ENCODE results near the gene PARD3.

Gene PARD3

GRCh38 chr10:34347131-34347530 lies 468.0 kb downstream of the PARD3 start:
- TF ChIP-seq CTCF (conservative IDR thresholded peaks at IDR 0.05; ENCODE audit: low read length), result no peak
- no peak for TF ChIP-seq EZH2phosphoT487 (IDR thresholded peaks at IDR 0.05; ENCODE audit: borderline replicate concordance)
- H3K79me2 ChIP-seq (ENCODE audit: insufficient read depth, low read length), result no peaks in the 10 kb centered on the region

GRCh38 chr10:34346516-34347100 lies 468.5 kb downstream of the PARD3 start:
- H3K9ac ChIP-seq (ENCODE audit: low read depth, low read length, poor library complexity, severe bottlenecking), result no peak overlapping the region
- no peaks in the 10 kb centered on the region for H3K9me2 ChIP-seq (replicated peaks; ENCODE audit: low read depth, low read length)
- no peaks in the 10 kb centered on the region for H4K20me1 ChIP-seq (ENCODE audit: insufficient read depth, low read length, poor library complexity, severe bottlenecking)
- H3K27me3 ChIP-seq (ENCODE audit: insufficient read depth, low read length, poor library complexity, severe bottlenecking), result no peaks in the 10 kb centered on the region
- peaks cover 33% of the 10 kb centered on the region for H3K4me1 ChIP-seq (ENCODE audit: insufficient read depth, low read length, poor library complexity, severe bottlenecking)
- no peaks in the 10 kb centered on the region for H3K79me2 ChIP-seq (ENCODE audit: insufficient read depth, low read length)
- no peak overlapping the region for H2AFZ ChIP-seq (ENCODE audit: low read length)
- H3K36me3 ChIP-seq (ENCODE audit: insufficient read depth, low read length), result no peaks in the 10 kb centered on the region
- H3K4me3 ChIP-seq (ENCODE audit: low read length, poor library complexity, severe bottlenecking), result no peak overlapping the region
- H3K4me2 ChIP-seq (ENCODE audit: low read depth, low read length, poor library complexity, severe bottlenecking), result no peak overlapping the region
- peaks cover 4% of the 10 kb centered on the region; the same call in 1 of the 2 replicates for H3F3A ChIP-seq (ENCODE audit: low read depth)
- TF ChIP-seq EZH2phosphoT487 (IDR thresholded peaks at IDR 0.05; ENCODE audit: borderline replicate concordance) (no peak), CTCF (conservative IDR thresholded peaks at IDR 0.05; ENCODE audit: low read length) (no peak)
- H3K9me3 ChIP-seq (ENCODE audit: insufficient read depth, low read depth, low read length), result no peaks in the 10 kb centered on the region

More at GRCh38 chr10:34347131-34347530, 468.0 kb downstream of the PARD3 start:
- Histone ChIP-seq H3K27me3 (ENCODE audit: insufficient read depth, low read length, poor library complexity, severe bottlenecking) (no peaks in the 10 kb centered on the region), H3K4me3 (ENCODE audit: low read length, poor library complexity, severe bottlenecking) (no peak overlapping the region), H3K9me2 (replicated peaks; ENCODE audit: low read depth, low read length) (no peaks in the 10 kb centered on the region), H4K20me1 (ENCODE audit: insufficient read depth, low read length, poor library complexity, severe bottlenecking) (no peaks in the 10 kb centered on the region), H3K9ac (ENCODE audit: low read depth, low read length, poor library complexity, severe bottlenecking) (no peak overlapping the region), H3F3A (ENCODE audit: low read depth) (peaks cover 4% of the 10 kb centered on the region; the same call in 1 of the 2 replicates), H3K9me3 (ENCODE audit: insufficient read depth, low read depth, low read length) (no peaks in the 10 kb centered on the region), H3K4me1 (ENCODE audit: insufficient read depth, low read length, poor library complexity, severe bottlenecking) (peaks cover 33% of the 10 kb centered on the region), H3K4me2 (ENCODE audit: low read depth, low read length, poor library complexity, severe bottlenecking) (no peak overlapping the region), H2AFZ (ENCODE audit: low read length) (no peak overlapping the region), H3K36me3 (ENCODE audit: insufficient read depth, low read length) (no peaks in the 10 kb centered on the region)

GRCh38 chr10:34345383-34345782 lies 469.7 kb downstream of the PARD3 start:
- no peak overlapping the region for H3K4me2 ChIP-seq (ENCODE audit: low read depth, low read length, poor library complexity, severe bottlenecking)
- H3K36me3 ChIP-seq (ENCODE audit: insufficient read depth, low read length), result no peaks in the 10 kb centered on the region
- TF ChIP-seq CTCF (conservative IDR thresholded peaks at IDR 0.05; ENCODE audit: low read length) (no peak), EZH2phosphoT487 (IDR thresholded peaks at IDR 0.05; ENCODE audit: borderline replicate concordance) (no peak)
- H3K9me3 ChIP-seq (ENCODE audit: insufficient read depth, low read depth, low read length), result no peaks in the 10 kb centered on the region
- no peak overlapping the region for H2AFZ ChIP-seq (ENCODE audit: low read length)
- H3K4me3 ChIP-seq (ENCODE audit: low read length, poor library complexity, severe bottlenecking), result no peak overlapping the region
- H3F3A ChIP-seq (ENCODE audit: low read depth), result no peaks in the 10 kb centered on the region
- H3K27me3 ChIP-seq (ENCODE audit: insufficient read depth, low read length, poor library complexity, severe bottlenecking), result no peaks in the 10 kb centered on the region
- H3K9me2 ChIP-seq (replicated peaks; ENCODE audit: low read depth, low read length), result no peaks in the 10 kb centered on the region
- H3K79me2 ChIP-seq (ENCODE audit: insufficient read depth, low read length), result no peaks in the 10 kb centered on the region
- H3K9ac ChIP-seq (ENCODE audit: low read depth, low read length, poor library complexity, severe bottlenecking), result no peak overlapping the region
- no peaks in the 10 kb centered on the region for H4K20me1 ChIP-seq (ENCODE audit: insufficient read depth, low read length, poor library complexity, severe bottlenecking)
- H3K4me1 ChIP-seq (ENCODE audit: insufficient read depth, low read length, poor library complexity, severe bottlenecking), result peaks cover 33% of the 10 kb centered on the region

Data from Loucy (cell line).